IPS DF 4.7 (cell line): Measurements from ENCODE around the gene CEP97.
"Not testable (repeated sequence)": the region's sequence is repeated elsewhere in the genome, so short reads cannot be mapped to it uniquely, and the experiment has no call there.

Source experiments
- DNase-seq: peaks from one replicate; pipeline ENCODE4 v3.0.0-alpha.2; 2013; ENCODE audit warnings: low spot score; ENCODE audit errors: extremely low read depth

The CEP97 gene

DNA sequence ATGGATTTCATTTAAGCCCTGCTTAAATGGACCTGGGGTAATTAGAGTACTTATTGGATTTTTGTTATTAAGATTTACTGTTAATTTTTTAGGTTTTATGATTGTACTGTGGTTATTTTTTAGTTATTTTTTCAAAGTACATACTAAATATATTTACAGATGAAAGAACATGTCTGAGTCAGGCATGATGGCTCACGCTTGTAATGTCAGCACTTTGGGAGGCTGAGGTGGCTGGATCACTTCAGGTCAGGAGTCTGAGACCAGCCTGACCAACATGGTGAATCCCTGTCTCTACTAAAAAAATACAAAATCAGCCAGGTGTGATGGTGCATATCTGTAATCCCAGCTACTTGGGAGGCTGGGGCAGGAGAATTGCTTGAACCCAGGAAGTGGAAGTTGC is 21.7 kb upstream of the CEP97 start:
- DNase-seq, result no peak

GRCh38 chr3:101703169-101703568 is 21.2 kb upstream of the CEP97 start:
- DNase-seq, result no peak

GRCh38 chr3:101704639-101705038 is 19.8 kb upstream of the CEP97 start:
- DNase-seq, result not testable (repeated sequence)

GRCh38 chr3:101709126-101709525 is 15.3 kb upstream of the CEP97 start:
- no peak for DNase-seq

GRCh38 chr3:101718455-101718854 is 6.0 kb upstream of the CEP97 start:
- DNase-seq, result no peak

GRCh38 chr3:101719604-101720185 is 4.7 kb upstream of the CEP97 start:
- no peak for DNase-seq

DNA sequence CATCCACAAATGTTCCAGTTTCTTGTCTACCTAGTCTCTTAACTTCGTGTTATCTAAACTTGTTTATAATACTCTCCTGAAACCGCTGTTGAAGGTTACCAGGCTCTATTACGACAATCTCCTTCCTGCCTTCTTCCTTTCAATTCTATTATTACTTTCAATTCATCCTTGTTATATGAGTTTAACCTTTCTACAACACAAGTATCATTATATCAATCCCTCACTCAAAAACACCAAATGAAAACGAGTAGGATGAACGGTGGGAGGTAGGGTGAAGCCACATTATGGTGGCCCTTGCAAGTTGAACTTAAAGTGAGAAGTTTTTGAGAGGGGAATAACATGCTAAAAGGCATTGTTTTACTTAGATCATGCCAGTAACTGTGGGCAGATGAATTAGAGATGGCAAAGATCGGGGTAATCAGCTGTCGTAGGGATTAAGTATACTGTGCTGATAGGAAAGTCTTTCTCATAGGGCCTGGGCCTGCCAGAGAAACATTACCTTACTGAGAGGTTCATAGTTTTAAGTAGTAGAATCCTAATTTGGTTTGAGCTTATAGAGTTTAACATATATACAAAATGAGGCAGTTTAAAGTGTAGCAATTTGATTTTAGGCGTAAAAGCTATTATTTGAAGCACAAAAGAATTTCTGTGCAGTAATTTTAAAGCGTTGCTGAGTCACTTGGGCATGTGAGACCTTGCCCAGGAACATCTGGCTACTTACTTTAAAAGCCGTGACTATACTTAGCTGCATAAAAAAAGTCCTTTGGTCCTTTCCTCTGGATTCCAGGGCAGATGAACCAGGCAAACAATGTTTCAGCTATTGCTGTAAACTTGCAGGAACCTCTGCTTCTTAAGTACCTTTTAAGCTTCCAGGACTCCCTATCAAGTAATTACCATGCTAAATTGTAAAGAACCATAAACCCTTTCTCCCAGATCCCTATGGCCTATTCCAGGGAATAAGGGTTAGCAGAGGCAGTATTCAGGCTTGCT is 3.3 kb upstream of the CEP97 start:
- DNase-seq, result no peak

DNA sequence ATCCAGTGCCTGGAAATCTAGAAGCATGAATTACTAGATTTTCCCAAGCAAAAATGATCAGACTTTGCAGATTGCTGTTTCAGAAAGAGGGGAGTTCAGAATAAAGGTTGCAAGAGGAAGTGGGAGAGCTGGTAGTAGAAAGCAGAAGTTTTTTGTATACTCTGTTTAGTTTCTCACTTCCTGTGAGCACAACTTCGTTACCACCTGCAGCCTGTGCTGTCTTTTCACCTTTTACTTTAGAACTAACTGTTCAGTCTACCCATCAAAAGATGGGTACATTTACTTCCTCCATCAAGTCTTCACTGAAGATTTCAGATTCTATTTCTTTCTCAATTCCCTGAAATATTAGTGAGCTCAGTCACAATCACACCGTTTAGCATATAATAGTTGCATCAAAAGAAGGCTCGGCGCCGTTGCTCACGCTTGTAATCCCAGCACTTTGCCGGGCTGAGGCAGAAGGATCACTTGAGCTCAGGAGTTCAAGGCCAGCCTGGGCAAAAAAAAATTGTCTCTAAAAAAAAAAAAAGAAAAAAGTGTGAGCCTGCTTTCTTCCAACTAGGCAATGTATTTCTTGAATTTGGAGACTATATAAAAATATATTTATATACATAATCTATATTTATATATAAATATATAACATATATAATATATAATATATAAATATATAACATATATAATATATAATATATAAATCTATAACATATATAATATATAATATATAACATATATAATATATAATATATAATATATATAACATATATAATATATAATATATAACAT is 1.8 kb upstream of the CEP97 start:
- DNase-seq, result no peak

GRCh38 chr3:101725194-101725889 is 928 bp downstream of the CEP97 start:
- DNase-seq, result no peak

DNA sequence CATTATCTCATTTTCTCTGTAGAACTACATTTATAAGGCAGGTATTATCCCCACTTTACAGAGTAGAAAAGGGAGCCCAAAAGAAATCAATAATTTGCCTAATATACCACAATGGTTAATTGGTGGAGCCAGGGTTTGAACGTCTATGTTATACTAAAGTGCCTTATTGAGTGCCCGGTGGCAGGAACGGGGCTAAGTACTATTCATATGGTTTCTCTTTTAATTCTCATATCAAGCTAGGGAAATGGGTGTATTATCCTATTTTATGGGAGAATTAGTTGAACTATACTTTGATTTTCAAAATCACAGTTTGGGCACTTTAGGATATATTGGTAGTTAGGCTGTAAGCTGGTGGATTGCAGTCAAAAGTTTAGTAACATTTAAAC is 1.5 kb downstream of the CEP97 start:
- no peak for DNase-seq

GRCh38 chr3:101729586-101729985 is 5.2 kb downstream of the CEP97 start:
- DNase-seq, result no peak

DNA sequence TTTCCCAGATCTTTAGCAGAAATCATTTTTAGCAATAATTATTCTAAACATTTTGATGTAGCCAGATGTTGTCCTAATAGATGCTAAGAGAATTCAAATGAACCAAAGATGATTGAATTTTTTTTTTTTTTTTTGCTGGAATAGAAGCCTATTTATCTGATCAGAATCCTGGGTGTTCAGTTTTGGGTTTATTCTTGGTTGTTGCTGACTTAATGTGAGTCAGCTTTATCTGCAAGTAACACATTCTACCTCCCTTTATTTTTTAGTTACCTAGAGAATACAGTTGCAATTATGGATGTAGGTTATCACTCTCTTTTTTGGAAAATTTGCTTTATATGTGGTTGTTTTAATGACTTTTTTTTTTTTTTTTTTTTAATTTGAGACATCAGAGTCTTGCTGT is 6.4 kb downstream of the CEP97 start:
- DNase-seq, result no peak

DNA sequence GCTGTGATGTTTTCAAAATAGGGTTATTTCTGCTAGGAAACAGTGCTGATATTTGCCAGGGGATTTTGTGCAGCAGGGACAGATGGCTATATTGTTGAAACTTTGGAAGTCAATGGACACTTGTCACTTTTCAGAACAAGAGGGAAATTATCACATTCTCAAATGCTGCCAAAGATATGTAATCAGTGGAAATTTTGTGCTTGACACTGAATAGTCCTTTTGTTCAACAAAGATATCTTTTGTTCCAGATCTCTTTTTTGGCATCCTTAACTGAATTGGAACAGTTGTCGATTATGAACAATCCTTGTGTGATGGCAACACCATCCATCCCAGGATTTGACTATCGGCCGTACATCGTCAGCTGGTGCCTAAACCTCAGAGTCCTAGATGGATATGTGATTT is 7.8 kb downstream of the CEP97 start:
- no peak for DNase-seq

- DNase-seq, result no peak
These were observed 11.4 kb downstream of the CEP97 start for GRCh38 chr3:101735833-101736232.

GRCh38 chr3:101741914-101742313 is 17.5 kb downstream of the CEP97 start:
- not testable (repeated sequence) for DNase-seq

DNA sequence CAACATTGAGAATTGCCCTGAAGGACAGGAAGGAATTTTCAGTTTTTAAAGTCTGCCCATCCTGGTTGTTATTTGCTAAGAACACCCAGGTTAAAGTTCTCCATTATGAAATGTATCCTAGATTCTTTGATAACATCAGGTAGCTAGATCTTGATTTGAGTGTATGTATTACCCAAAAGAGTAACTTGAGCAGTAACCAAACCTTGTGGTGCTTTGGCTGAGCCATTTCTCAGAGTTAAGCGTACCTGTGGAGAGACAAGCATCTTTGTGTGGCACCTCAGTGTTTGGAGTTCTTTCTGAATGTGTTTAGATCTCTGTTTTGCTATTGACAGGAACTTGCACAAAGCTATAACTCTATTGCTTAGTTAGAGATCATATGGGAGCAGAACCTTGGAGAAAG is 20.4 kb downstream of the CEP97 start:
- DNase-seq, result no peak

DNA sequence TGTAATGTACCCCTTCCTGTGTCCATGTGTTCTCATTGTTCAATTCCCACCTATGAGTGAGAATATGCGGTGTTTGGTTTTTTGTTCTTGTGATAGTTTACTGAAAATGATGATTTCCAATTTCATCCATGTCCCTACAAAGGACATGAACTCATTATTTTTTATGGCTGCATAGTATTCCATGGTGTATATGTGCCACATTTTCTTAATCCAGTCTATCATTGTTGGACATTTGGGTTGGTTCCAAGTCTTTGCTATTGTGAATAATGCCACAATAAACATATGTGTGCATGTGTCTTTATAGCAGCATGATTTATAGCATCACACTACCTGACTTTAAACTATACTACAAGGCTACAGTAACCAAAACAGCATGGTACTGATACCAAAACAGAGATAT is 21.5 kb downstream of the CEP97 start:
- DNase-seq, result not testable (repeated sequence)

DNA sequence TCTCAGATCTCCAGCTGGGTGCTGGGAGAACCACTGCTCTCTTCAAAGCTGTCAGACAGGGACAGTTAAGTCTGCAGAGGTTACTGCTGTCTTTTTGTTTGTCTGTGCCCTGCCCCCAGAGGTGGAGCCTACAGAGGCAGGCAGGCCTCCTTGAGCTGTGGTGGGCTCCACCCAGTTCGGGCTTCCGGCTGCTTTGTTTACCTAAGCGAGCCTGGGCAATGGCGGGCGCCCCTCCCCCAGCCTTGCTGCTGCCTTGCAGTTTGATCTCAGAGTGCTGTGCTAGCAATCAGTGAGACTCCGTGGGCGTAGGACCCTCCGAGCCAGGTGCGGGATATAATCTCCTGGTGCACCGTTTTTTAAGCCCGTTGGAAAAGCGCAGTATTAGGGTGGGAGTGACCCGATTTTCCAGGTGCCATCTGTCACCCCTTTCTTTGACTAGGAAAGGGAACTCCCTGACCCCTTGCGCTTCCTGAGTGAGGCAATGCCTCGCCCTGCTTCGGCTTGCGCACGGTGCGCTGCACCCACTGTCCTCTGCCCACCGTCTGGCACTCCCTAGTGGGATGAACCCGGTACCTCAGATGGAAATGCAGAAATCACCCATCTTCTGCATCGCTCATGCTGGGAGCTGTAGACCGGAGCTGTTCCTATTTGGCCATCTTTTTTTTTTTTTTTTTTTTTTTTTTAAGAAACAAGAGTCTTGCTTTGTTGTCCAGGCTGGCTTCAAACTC is 29.1 kb downstream of the CEP97 start:
- not testable (repeated sequence) for DNase-seq

GRCh38 chr3:101758224-101758623 is 33.8 kb downstream of the CEP97 start:
- no peak for DNase-seq

DNA sequence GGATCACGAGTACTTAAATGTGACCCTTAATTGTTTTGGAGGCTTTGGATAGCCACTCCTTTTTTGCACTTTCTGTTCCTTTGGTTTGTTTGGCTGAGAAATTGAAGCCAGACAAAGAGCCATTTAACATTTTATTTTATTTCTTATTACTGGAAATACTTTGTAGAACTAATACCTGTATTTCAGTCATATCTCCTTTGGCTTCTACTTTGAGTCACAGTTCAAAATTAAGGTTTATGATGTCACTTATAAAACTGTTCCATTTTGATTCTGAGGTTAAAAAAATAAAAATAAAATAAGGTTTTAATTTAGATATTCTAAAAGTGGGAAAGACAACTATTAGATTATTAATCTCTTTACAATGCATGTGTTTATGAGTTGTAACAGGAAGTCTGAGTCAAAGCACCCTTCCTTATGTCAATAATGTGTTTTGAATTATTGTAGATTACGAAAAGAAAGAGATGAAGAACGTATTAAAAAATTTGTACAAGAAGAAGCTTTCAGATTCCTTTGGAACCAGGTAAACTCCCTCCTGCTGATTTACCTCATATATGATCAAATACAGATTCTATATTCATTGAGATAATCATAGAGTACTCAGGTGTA is 37.7 kb downstream of the CEP97 start:
- no peak for DNase-seq
